Activated T-helper 9 cell treated with anti-CD3 and anti-CD28 coated beads, Interleukin-2, amount 50 U/mL, for 16 hours (primary cell): ENCODE measurements around the gene KIRREL3.

ENCODE experiments used
- DNase-seq: peaks from one replicate; pipeline ENCODE4 v3.0.0-alpha.2; 2020; ENCODE audit warnings: low read depth

Gene KIRREL3

DNA sequence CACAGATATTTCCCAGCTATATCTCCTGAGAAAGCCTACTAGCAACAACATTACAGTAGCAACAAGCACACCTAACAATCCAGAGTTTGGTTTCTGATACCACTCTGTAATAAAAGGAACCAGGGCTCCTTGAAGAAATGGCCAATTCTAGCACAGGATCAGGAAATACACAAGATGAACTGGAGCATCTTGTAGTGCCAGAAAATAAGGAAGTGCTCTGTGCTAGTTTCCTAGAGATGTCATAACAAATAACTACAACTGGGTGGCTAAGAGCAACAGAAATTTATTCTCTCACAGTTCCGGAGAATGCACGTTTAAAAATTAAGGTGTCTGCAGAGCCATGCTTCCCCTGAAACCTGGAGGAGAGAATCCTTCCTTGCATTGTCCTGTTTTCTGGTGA lies 217.8 kb downstream of the KIRREL3 start:
- DNase-seq, result no peak

- no peak for DNase-seq
Measured at GRCh38 chr11:126781942-126782341, 218.6 kb downstream of the KIRREL3 start.

GRCh38 chr11:126776119-126776518 lies 224.5 kb downstream of the KIRREL3 start:
- DNase-seq, result no peak

- DNase-seq, result no peak
Measured at GRCh38 chr11:126772267-126772666, 228.3 kb downstream of the KIRREL3 start.

DNA sequence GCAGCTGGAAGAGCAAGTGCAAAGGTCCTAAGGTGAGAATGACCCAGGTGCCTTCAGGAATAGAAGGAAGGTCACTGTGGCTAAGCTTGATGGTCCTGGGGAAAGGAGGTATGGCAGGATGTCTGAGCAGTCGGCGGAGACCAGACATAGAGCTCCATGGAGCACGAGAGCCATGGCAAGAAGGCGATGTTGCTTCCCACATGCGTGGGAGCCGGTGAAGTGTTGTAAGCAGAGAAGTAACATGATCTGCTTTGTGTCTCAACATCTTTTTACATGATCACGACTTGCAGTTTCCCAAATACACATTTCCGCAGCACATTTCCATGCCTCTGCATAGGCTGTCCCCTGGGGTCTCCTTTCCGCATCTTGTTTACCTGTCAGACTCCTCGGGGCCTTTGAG lies 231.9 kb downstream of the KIRREL3 start:
- DNase-seq, result no peak

- DNase-seq, result no peak
Measured at GRCh38 chr11:126766440-126766839, 234.1 kb downstream of the KIRREL3 start.

GRCh38 chr11:126765196-126765595 lies 235.4 kb downstream of the KIRREL3 start:
- no peak for DNase-seq

- no peak for DNase-seq
Measured at GRCh38 chr11:126764231-126764630, 236.3 kb downstream of the KIRREL3 start.

DNA sequence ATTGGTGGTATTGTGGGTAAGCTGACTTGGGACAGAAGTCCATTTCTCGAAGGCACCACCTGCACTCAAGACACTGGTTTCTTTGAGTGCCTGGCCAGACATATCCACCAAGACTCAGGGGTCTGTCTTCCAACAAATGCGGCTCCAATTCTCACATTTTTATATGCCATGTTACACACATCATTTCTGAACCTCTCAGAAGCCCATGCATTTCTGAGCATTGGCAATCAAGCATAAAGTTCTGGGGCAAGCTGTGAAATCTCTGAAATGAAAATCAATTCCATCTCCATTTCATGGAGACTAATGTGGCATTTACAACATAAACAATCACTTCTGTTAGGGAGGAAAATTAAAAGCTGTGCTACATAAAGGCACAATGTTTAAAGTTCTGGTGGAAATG lies 243.7 kb downstream of the KIRREL3 start:
- DNase-seq, result no peak

- DNase-seq, result no peak
Measured at GRCh38 chr11:126756421-126756820, 244.1 kb downstream of the KIRREL3 start.

DNA sequence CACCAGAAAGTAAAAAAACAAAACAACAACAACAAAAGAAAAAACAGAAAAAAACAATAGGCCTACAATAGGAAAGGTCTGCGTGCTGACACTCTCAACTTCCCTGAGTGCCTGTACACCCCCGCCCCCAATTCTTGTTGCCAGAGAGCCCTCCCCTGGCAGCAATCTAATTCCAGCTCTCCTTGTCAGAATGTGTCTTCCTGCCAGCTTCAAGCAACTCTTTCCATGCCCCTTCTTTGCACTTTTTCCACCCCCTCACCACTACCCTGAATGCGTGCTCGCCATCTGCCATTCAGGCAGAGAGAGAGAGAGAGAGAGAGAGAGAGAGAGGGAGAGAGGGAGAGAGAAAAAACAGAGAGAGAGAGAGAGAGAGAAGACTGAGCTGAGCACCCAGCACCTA lies 245.0 kb downstream of the KIRREL3 start:
- DNase-seq, result no peak

- no peak for DNase-seq
Measured at GRCh38 chr11:126754591-126755426, 245.8 kb downstream of the KIRREL3 start.

DNA sequence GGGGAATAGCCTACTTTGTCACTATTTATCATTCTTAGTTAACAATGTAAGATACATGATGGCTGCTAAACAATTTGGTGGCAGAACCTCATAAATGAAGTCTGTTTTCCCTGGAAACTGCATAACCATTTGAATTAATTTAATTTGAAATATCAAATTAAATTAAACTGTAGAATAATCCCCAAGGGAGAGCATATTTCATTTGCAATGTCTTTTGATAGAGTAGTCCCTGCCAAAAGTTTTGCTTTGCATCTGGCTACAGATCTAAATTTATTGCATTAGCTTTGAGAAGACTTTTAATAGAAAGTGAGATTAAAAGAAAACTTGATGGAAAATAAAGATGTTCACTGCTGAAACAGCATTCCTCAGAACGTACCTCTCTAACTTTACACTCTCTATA lies 246.6 kb downstream of the KIRREL3 start:
- no peak for DNase-seq

DNA sequence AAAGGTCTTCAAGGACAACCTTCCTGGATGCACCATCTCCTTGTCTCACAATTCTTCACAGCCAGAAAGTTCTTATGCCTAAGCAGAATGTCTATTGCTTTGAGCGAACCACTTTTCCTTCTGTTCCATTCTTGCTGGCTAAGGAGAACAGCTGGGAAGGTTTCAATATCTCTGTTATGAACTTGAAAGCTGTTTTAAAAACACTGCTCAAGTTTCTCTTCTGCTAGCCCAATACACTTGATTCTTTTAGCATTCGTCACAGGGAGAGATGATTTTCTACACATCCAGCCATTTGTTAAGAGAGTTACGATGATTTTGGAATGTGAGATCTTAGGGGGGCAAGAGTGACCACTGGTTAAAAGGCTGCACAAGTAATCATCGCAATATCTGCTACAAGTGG lies 249.3 kb downstream of the KIRREL3 start:
- no peak for DNase-seq

- DNase-seq, result no peak
Measured at GRCh38 chr11:126748793-126749192, 251.8 kb downstream of the KIRREL3 start.

- no peak for DNase-seq
Measured at GRCh38 chr11:126748100-126748791, 252.3 kb downstream of the KIRREL3 start.

DNA sequence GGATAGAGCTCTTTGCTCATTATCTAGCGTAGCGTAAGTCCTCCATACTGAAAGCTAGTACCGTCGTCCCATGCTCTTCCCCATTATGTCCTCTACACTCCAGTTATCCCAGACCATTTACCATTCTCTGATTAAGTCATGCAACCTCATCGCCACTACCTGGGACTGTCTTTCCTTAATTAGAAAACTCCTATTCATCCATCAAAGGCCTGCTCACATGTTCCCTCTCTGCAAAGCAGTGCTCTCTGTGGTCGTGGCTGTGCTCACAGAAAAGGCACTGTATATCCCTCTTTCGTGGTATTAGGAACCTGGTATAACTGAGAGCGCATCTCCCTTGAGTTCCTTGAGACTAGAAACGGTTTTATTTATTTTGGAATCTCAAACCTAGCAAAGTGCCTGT lies 253.3 kb downstream of the KIRREL3 start:
- DNase-seq, result no peak

DNA sequence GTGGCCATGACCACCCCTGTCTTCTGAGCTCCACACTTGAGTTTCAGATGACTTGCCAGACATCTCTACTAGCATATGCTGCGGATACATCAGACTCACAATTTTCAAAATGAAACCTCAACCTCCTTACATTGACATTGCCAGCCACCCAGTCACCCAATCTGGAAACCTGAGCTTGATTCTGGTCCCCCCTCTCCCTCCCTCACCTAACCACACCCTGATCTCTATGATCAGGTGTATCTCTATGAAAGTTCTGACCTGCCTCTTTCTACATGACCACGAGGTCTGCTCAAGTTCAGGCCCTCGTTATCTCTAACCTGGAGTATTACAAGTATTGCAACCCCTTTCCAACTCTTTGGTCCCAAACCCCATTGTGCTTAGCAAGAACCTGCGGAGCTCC lies 254.1 kb downstream of the KIRREL3 start:
- DNase-seq, result no peak

GRCh38 chr11:126744699-126745098 lies 255.9 kb downstream of the KIRREL3 start:
- DNase-seq, result no peak

DNA sequence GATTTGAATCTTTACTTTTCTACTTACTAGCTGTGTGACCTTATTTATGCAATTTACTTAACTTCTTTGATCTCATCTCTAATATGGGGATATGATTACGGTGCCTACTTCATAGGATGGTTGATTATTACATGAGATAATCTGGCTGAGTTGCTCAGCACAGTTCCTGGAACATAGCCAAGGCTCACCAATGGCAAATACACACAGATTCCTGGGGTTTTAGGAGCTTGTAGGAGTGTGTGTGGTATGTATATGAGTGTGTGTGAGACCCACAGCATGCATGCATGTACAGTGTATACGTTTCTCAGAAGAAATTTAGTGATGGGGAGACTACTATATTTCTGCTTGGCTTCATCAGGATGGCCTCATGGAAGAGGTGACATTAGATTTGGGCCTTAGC lies 256.9 kb downstream of the KIRREL3 start:
- no peak for DNase-seq

- DNase-seq, result no peak
Measured at GRCh38 chr11:126742582-126742981, 258.0 kb downstream of the KIRREL3 start.

DNA sequence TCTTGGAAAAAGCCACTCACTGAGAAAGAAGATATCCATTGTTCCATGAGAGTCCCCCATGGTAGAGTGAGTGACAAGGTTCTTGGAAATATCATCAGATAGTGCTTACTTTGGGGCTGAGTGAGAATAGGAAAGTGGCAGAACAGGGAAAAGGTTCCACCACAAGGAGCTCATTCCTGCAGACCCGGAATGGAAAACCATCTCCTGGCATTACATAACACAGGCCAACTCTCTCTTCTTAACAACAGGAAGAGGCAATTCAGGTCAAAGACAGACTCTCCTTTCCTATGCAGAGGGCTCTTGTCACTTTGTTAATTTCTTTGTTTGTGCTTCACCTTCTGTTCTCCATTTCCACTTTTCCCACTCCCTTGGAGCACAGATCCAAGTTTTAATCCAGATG lies 259.7 kb downstream of the KIRREL3 start:
- DNase-seq, result no peak

DNA sequence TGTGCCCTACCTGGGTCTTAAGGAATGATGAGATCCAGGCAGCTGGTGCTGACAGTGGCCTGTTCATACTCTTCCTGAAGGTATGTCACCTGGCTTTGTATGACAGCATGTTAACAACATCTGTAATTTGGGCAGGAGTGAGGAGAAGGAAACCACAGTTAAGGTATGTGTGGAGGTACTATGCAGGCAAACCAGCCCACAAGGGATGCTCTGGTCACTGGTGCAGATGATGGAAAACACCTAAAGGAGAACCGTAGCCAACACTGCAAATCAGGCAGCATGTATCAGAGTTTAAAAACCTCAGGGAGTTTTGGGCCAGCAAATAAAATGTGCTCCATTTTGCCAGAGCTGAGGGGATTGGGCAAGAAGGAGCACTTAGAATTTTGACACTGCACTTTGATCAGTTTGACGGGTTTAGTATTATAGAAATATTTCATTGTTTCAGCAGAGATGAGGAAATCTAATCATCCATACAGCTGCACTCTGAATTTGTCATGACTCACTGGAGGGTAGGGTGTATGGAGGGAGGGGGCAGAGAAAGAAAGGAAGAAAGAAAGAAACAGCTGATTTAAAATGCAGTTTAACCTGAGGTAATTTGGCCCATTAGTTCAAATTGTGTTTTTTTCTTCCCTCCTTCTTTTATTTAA lies 260.9 kb downstream of the KIRREL3 start:
- DNase-seq, result no peak
